ENCODE data around the gene PDZD4.

PDZD4 gene

GRCh38 chrX:153807976-153808375, 22.4 kb downstream of the PDZD4 start:
- H3K4me2 ChIP-seq (ENCODE audit: low read length): no peak overlapping the region
- no peak for TF ChIP-seq CTCF (IDR thresholded peaks at IDR 0.05; ENCODE audit: low read depth, low read length)
- TF ChIP-seq EZH2phosphoT487 (IDR thresholded peaks at IDR 0.05; ENCODE audit: low read depth): no peak
- H3K4me1 ChIP-seq (ENCODE audit: low read length): no peaks in the 10 kb centered on the region
- no peaks in the 10 kb centered on the region for H4K20me1 ChIP-seq (ENCODE audit: insufficient read depth, low read length)
- H3K9ac ChIP-seq (ENCODE audit: low read length): no peak overlapping the region
- H3K27me3 ChIP-seq (ENCODE audit: low read depth, low read length): 0 out of 2 replicates have a peak, but pooled peaks cover 6% of the 10 kb centered on the region
- H3K27ac ChIP-seq (ENCODE audit: low read length): no peak overlapping the region
- no peaks in the 10 kb centered on the region for H3K9me3 ChIP-seq (ENCODE audit: insufficient read depth, low read length)
- no peak overlapping the region for H3K4me3 ChIP-seq (ENCODE audit: low read length)
- no peaks in the 10 kb centered on the region for H3K79me2 ChIP-seq (ENCODE audit: low read length)
- no peaks in the 10 kb centered on the region for H3K36me3 ChIP-seq (replicated peaks; ENCODE audit: low read depth, low read length)
- no peak overlapping the region for H2AFZ ChIP-seq (ENCODE audit: low read depth, low read length)

GRCh38 chrX:153806999-153807575, 23.3 kb downstream of the PDZD4 start:
- Histone ChIP-seq H3K79me2 (ENCODE audit: low read length) (no peaks in the 10 kb centered on the region), H3K27ac (ENCODE audit: low read length) (no peak overlapping the region), H3K9me3 (ENCODE audit: insufficient read depth, low read length) (no peaks in the 10 kb centered on the region), H3K4me3 (ENCODE audit: low read length) (no peak overlapping the region), H3K4me2 (ENCODE audit: low read length) (no peak overlapping the region), H3K9ac (ENCODE audit: low read length) (no peak overlapping the region), H3K27me3 (ENCODE audit: low read depth, low read length) (0 out of 2 replicates have a peak, but pooled peaks cover 6% of the 10 kb centered on the region), H2AFZ (ENCODE audit: low read depth, low read length) (no peak overlapping the region), H3K4me1 (ENCODE audit: low read length) (no peaks in the 10 kb centered on the region), H4K20me1 (ENCODE audit: insufficient read depth, low read length) (no peaks in the 10 kb centered on the region), H3K36me3 (replicated peaks; ENCODE audit: low read depth, low read length) (no peaks in the 10 kb centered on the region)
- no peak for TF ChIP-seq CTCF (IDR thresholded peaks at IDR 0.05; ENCODE audit: low read depth, low read length)
- no peak for TF ChIP-seq EZH2phosphoT487 (IDR thresholded peaks at IDR 0.05; ENCODE audit: low read depth)

GRCh38 chrX:153805436-153805835, 24.9 kb downstream of the PDZD4 start:
- H2AFZ ChIP-seq (ENCODE audit: low read depth, low read length): no peak overlapping the region
- no peaks in the 10 kb centered on the region for H3K9me3 ChIP-seq (ENCODE audit: insufficient read depth, low read length)
- no peaks in the 10 kb centered on the region for H4K20me1 ChIP-seq (ENCODE audit: insufficient read depth, low read length)
- no peak overlapping the region for H3K4me2 ChIP-seq (ENCODE audit: low read length)
- no peak overlapping the region for H3K4me3 ChIP-seq (ENCODE audit: low read length)
- H3K79me2 ChIP-seq (ENCODE audit: low read length): no peaks in the 10 kb centered on the region
- H3K4me1 ChIP-seq (ENCODE audit: low read length): no peaks in the 10 kb centered on the region
- no peak for TF ChIP-seq EZH2phosphoT487 (IDR thresholded peaks at IDR 0.05; ENCODE audit: low read depth)
- no peak for TF ChIP-seq CTCF (IDR thresholded peaks at IDR 0.05; ENCODE audit: low read depth, low read length)
- no peak overlapping the region for H3K9ac ChIP-seq (ENCODE audit: low read length)
- H3K27me3 ChIP-seq (ENCODE audit: low read depth, low read length): no peaks in the 10 kb centered on the region
- no peaks in the 10 kb centered on the region for H3K36me3 ChIP-seq (replicated peaks; ENCODE audit: low read depth, low read length)
- H3K27ac ChIP-seq (ENCODE audit: low read length): no peak overlapping the region

GRCh38 chrX:153804621-153805020, 25.7 kb downstream of the PDZD4 start:
- H3K4me3 ChIP-seq (ENCODE audit: low read length): no peak overlapping the region
- H3K4me1 ChIP-seq (ENCODE audit: low read length): no peaks in the 10 kb centered on the region
- H3K36me3 ChIP-seq (replicated peaks; ENCODE audit: low read depth, low read length): no peaks in the 10 kb centered on the region
- no peak overlapping the region for H3K4me2 ChIP-seq (ENCODE audit: low read length)
- no peak overlapping the region for H3K27ac ChIP-seq (ENCODE audit: low read length)
- H3K9ac ChIP-seq (ENCODE audit: low read length): no peak overlapping the region
- no peaks in the 10 kb centered on the region for H3K9me3 ChIP-seq (ENCODE audit: insufficient read depth, low read length)
- H2AFZ ChIP-seq (ENCODE audit: low read depth, low read length): no peak overlapping the region
- H4K20me1 ChIP-seq (ENCODE audit: insufficient read depth, low read length): no peaks in the 10 kb centered on the region
- no peaks in the 10 kb centered on the region for H3K27me3 ChIP-seq (ENCODE audit: low read depth, low read length)
- TF ChIP-seq EZH2phosphoT487 (IDR thresholded peaks at IDR 0.05; ENCODE audit: low read depth) (no peak), CTCF (IDR thresholded peaks at IDR 0.05; ENCODE audit: low read depth, low read length) (no peak)
- H3K79me2 ChIP-seq (ENCODE audit: low read length): no peaks in the 10 kb centered on the region
